ENCODE measurements around the gene PXDN. TPM values are rescaled to one million over a fixed set of nuclear protein-coding genes. Genes with fewer than 3 reads are reported as not detected.
A peak's percentile ranks its signal among the peaks of the same experiment; 100 is the strongest.

PXDN gene
- total and polyA plus RNA-seq, 2 experiments from 2014 or later, result 85.7 to 129 TPM

DNA sequence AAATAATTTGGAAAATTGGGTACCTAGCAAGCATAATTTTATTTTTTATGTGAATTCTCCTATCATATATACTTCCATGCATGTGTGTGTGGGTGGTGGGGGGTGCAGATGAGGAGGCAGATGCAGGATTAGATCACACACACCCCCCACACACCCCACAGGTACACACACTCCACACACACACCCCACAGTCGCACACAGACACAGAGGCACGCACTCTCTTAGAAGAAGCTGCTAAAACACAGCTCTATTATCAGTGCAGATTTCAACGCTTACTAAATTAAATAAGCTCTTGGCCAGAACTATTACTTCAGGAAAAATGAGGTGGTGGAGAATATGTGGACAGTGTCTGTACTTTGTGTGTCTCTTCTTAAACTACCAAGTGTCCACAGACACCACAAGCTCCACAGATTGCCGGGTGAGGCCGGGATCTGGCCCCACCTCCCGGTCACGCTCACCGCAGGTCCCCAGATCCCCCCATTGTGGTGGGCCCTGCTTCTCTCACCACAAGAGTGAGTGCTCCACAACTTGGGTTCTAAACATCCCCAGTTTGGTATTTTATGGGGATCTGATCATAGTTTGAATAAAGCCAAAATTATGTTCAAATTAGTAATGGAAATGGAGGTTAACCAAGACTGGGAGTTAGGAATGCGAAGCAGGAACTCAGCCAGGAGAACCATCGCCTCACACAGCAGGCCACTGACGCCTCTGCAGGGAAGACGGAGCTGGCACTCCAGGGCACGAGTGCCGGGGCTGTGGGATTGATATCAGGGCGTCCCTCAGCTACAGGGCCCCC, 102.1 kb downstream of the PXDN start:
- Histone ChIP-seq H3K27ac (peak overlapping the region; percentile 79), H3K9me3 (ENCODE audit: low read depth) (no peaks in the 10 kb centered on the region), H3K27me3 (no peaks in the 10 kb centered on the region), H3K4me1 (ENCODE audit: low read depth) (peaks cover 21% of the 10 kb centered on the region), H3K36me3 (no peaks in the 10 kb centered on the region), H3K4me3 (no peak overlapping the region)
- TF ChIP-seq, protein P1, sequence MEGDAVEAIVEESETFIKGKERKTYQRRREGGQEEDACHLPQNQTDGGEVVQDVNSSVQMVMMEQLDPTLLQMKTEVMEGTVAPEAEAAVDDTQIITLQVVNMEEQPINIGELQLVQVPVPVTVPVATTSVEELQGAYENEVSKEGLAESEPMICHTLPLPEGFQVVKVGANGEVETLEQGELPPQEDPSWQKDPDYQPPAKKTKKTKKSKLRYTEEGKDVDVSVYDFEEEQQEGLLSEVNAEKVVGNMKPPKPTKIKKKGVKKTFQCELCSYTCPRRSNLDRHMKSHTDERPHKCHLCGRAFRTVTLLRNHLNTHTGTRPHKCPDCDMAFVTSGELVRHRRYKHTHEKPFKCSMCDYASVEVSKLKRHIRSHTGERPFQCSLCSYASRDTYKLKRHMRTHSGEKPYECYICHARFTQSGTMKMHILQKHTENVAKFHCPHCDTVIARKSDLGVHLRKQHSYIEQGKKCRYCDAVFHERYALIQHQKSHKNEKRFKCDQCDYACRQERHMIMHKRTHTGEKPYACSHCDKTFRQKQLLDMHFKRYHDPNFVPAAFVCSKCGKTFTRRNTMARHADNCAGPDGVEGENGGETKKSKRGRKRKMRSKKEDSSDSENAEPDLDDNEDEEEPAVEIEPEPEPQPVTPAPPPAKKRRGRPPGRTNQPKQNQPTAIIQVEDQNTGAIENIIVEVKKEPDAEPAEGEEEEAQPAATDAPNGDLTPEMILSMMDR (IDR thresholded peaks at IDR 0.05; ENCODE audit: low read depth, low read length), result no peak
- peak in 1 of 2 donors; percentile 55 for DNase-seq (ENCODE audit: low read depth in 1 of 2, low spot score in 1 of 2)

DNA sequence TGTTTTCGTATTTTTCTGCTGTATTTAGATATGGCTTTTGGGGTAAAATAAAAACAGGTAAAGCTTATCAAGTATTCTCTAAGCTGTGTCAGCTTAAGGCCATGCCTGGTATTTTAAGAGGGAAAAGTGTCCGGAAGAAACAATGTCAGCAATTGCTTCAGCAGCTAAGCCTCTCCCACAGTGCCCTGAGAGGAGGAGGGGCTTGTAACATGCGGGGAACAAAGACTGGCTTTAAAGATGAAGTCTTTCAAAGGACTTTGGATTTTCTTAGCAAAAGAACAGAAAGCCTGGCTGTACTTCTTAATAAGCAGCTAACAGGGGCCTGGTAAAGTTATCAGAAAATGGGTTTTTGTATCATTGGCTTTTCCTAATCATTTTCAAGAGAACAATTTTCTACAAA, 102.8 kb downstream of the PXDN start:
- TF ChIP-seq, protein P1 (IDR thresholded peaks at IDR 0.05; ENCODE audit: low read depth, low read length), result no peak
- H3K36me3 ChIP-seq, result no peaks in the 10 kb centered on the region
- peak; percentile 33 to 76 for DNase-seq (ENCODE audit: low read depth in 1 of 2, low spot score in 1 of 2)
- H3K4me3 ChIP-seq, result no peak overlapping the region
- H3K4me1 ChIP-seq (ENCODE audit: low read depth), result peaks cover 25% of the 10 kb centered on the region
- peak overlapping the region; percentile 79 for H3K27ac ChIP-seq
- no peaks in the 10 kb centered on the region for H3K27me3 ChIP-seq
- H3K9me3 ChIP-seq (ENCODE audit: low read depth), result no peaks in the 10 kb centered on the region

DNA sequence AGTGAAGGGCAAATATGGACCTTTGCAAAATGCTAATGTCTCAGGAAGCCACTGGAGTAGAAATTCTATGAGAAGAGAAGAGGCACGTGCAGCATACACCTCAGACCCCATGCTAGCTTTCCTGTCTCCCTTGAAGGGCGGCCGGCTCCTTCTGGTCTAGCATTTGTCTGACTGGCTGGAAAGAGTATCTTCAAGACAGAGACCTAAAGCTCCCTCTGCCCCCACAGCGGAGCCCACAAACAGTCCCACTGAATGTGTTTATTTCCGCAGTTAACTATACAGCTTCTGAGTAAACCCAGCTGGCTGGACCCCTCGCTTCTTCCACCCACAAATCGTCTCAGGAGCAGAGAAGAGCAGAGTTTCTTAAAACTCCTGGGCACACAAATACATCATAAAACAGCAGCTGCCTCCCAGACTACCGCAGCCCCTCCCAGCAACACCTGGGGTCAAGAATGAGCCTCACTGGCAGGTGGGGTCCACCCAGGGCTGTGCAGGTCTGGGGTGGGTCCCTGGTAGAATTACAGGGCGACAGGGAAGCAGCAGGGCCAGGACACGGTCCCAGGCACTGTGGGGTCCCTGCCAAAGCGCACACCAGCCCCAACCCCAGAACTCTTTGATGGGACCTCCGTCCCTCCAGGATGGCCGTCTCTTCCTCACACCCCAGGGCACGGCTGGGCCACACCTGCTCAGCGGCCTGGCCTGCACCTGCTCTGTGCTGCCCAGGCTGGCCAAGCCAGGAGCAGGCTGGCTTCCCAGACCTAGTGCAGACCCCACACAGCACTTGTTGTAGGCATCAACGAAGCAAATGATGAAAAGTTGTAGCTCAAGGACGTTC, 103.8 kb downstream of the PXDN start:
- no peak for DNase-seq (ENCODE audit: low read depth in 1 of 2, low spot score in 1 of 2)
- no peaks in the 10 kb centered on the region for H3K27me3 ChIP-seq
- H3K4me3 ChIP-seq, result no peak overlapping the region
- peak overlapping the region; percentile 10 for H3K27ac ChIP-seq
- H3K9me3 ChIP-seq (ENCODE audit: low read depth), result no peaks in the 10 kb centered on the region
- TF ChIP-seq, protein P1 (IDR thresholded peaks at IDR 0.05; ENCODE audit: low read depth, low read length), result no peak
- H3K4me1 ChIP-seq (ENCODE audit: low read depth), result peaks cover 28% of the 10 kb centered on the region
- peaks cover 3% of the 10 kb centered on the region for H3K36me3 ChIP-seq

DNA sequence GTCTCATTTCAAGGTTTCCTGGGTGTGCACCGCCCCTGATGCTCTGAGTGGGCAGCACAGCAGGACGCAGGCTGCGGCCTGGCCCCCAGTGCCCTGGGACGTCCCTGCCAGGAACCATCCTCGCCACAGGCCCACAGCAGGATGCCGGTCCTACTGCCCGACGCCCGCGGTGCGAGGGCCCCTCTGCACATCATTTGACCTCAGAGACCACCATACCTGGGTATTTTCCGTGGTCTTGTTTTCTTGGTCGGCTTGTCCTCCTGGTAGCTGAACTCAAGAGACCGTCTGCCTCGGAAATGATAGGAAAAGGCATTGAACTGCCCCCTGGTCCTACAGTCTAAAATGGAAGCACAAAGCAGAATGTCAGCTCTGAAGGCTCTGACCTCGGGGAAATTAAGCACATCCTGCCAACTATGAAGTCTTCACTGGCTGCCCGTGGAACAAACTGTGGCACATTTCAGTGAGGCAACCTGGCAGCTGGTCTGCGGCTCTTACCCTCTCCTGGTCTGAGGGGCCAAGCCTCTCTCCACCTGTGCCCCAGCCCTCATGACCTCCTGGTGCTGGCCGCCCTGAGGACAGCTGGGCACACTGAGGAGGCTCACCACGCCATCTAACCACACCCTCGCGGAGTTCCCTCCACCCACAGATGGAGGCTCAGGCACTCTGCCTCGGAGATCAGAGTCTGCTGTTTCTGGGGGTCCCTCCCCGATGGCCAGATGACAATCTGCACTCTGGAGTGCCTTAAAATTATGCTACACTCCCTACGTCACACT, 105.0 kb downstream of the PXDN start:
- H3K9me3 ChIP-seq (ENCODE audit: low read depth), result no peaks in the 10 kb centered on the region
- H3K36me3 ChIP-seq, result peaks cover 6% of the 10 kb centered on the region
- TF ChIP-seq, protein P1 (IDR thresholded peaks at IDR 0.05; ENCODE audit: low read depth, low read length), result no peak
- H3K4me3 ChIP-seq, result no peak overlapping the region
- H3K4me1 ChIP-seq (ENCODE audit: low read depth), result peaks cover 29% of the 10 kb centered on the region
- H3K27me3 ChIP-seq, result no peaks in the 10 kb centered on the region
- H3K27ac ChIP-seq, result no peak overlapping the region
- DNase-seq (ENCODE audit: low read depth in 1 of 2, low spot score in 1 of 2), result no peak

DNA sequence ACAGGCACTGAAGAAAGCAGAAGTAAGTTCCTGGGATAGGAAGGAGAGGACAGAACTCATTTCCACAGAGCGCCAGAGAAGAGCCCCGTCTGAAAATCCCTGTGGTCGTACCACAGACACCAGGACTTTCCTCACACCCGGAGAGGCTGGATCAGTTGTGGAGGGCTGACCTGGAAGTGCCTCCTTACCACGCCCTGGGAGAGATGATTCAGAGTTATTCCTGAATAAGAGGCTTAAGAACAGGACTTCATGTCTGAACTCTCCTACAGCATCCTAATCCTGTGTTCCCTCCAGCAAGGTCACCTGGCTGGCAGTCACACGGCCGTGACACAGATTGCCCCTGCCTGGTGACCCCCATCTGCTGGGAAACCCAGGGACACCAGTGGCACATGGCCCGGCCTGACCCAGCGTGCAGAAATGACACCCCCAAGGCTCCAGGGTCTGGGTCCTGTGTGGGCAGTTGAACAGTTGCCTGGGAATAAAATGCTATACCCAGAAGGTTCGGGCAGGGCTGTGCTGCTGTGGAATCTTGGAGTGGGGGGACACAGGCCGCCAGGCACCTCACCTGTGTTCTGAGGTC, 105.9 kb downstream of the PXDN start:
- TF ChIP-seq, protein P1 (IDR thresholded peaks at IDR 0.05; ENCODE audit: low read depth, low read length), result no peak
- DNase-seq (ENCODE audit: low read depth in 1 of 2, low spot score in 1 of 2), result no peak
- H3K4me3 ChIP-seq, result no peak overlapping the region
- peaks cover 11% of the 10 kb centered on the region for H3K36me3 ChIP-seq
- H3K27me3 ChIP-seq, result no peaks in the 10 kb centered on the region
- H3K4me1 ChIP-seq (ENCODE audit: low read depth), result peaks cover 34% of the 10 kb centered on the region
- H3K27ac ChIP-seq, result no peak overlapping the region
- H3K9me3 ChIP-seq (ENCODE audit: low read depth), result no peaks in the 10 kb centered on the region
